A549 (cell line): Measurements from ENCODE around the gene FBXO21. TPM values are rescaled to one million over a fixed set of nuclear protein-coding genes. Genes with fewer than 3 reads are reported as not detected.

ENCODE experiments used
- CBX2 ChIP-seq: fragments of 200-600 bp; sonication (generic); IDR thresholded peaks from 2 replicates; pipeline ENCODE4 v1.6.1; 2016; ENCODE audit warnings: low read depth, mild to moderate bottlenecking, borderline replicate concordance
- CHD2 ChIP-seq: fragments of 150-350 bp; IDR thresholded peaks from 2 replicates; pipeline ENCODE4 v1.6.1; 2014; ENCODE audit warnings: low read length; ENCODE audit not compliant: partially characterized antibody
- CHD4 ChIP-seq: fragments of 200-600 bp; sonication (generic); IDR thresholded peaks from 2 replicates; pipeline ENCODE4 v1.6.1; 2016; ENCODE audit warnings: antibody characterized with exemption, mild to moderate bottlenecking, borderline replicate concordance
- EHMT2 ChIP-seq: fragments of 200-600 bp; sonication (generic); IDR thresholded peaks from 2 replicates; pipeline ENCODE4 v1.6.1; 2016; ENCODE audit warnings: antibody characterized with exemption, low read depth, mild to moderate bottlenecking, moderate library complexity
- ESRRA ChIP-seq: fragments of 150-350 bp; IDR thresholded peaks from 2 replicates; pipeline ENCODE4 v1.6.1; 2014; ENCODE audit warnings: mild to moderate bottlenecking, low read length, borderline replicate concordance
- FOSL2 ChIP-seq, 2 experiments: fragments of 450-650 bp in 1 of 2; fragments of >200 bp in 1 of 2; sonication (Bioruptor Twin) in 1 of 2; formaldehyde crosslinking; IDR thresholded peaks; 2 replicates each; pipeline versions ENCODE4 v1.5.0 to v1.6.1; 2016 to 2020; ENCODE audit warnings: mild to moderate bottlenecking in 1 of 2, moderate library complexity in 1 of 2
- FOXS1 ChIP-seq: fragments of 250-450 bp; sonication (Bioruptor Pico); IDR thresholded peaks from 2 replicates; pipeline ENCODE4 v1.5.0; 2020; ENCODE audit warnings: mild to moderate bottlenecking, moderate library complexity
- GATA3 ChIP-seq: IDR thresholded peaks from 2 replicates; pipeline ENCODE4 v1.6.1; 2012; ENCODE audit warnings: borderline replicate concordance
- HEYL ChIP-seq: fragments of 250-450 bp; sonication (Bioruptor Pico); IDR thresholded peaks from 2 replicates; pipeline ENCODE4 v1.8.0; 2021; ENCODE audit warnings: mild to moderate bottlenecking, moderate library complexity
- HOXA7 ChIP-seq: fragments of 250-450 bp; sonication (Bioruptor Pico); IDR thresholded peaks from 2 replicates; pipeline ENCODE4 v1.5.0; 2020; ENCODE audit warnings: mild to moderate bottlenecking, moderate library complexity
- JUN ChIP-seq, 2 experiments: fragments of >200 bp; sonication (Bioruptor Twin); formaldehyde crosslinking; IDR thresholded peaks; 2 replicates in 1 of 2; 3 replicates in 1 of 2; pipeline ENCODE4 v1.6.1; 2016 to 2017
- KDM1A ChIP-seq: fragments of 200-600 bp; sonication (generic); IDR thresholded peaks from 2 replicates; pipeline ENCODE4 v1.6.1; 2016; ENCODE audit warnings: low read depth, mild to moderate bottlenecking
- MAFK ChIP-seq: fragments of 450-650 bp; IDR thresholded peaks from 2 replicates; pipeline ENCODE4 v1.6.1; 2014; ENCODE audit not compliant: partially characterized antibody
- MAZ ChIP-seq: fragments of 150-350 bp; IDR thresholded peaks from 2 replicates; pipeline ENCODE4 v1.6.1; 2014; ENCODE audit warnings: antibody characterized with exemption, low read depth, low read length, borderline replicate concordance
- MYC ChIP-seq: IDR thresholded peaks from 2 replicates; pipeline ENCODE4 v1.6.1; 2012; ENCODE audit warnings: mild to moderate bottlenecking, inconsistent platforms, low read length, improper control_type of control experiment, borderline replicate concordance
- NFE2L2 ChIP-seq: fragments of 150-350 bp; conservative IDR thresholded peaks from 2 replicates; pipeline ENCODE4 v1.6.1; 2014; ENCODE audit warnings: low read length
- NPAS2 ChIP-seq: fragments of 250-450 bp; sonication (Bioruptor Pico); IDR thresholded peaks from 2 replicates; pipeline ENCODE4 v1.8.0; 2022; ENCODE audit warnings: mild to moderate bottlenecking, moderate library complexity, borderline replicate concordance
- NR3C1 ChIP-seq: fragments of >200 bp; sonication (Bioruptor Twin); formaldehyde crosslinking; IDR thresholded peaks from 3 replicates; pipeline ENCODE4 v1.6.1; 2017
- PHF8 ChIP-seq: fragments of 200-600 bp; sonication (generic); IDR thresholded peaks from 2 replicates; pipeline ENCODE4 v1.6.1; 2016; ENCODE audit warnings: low read depth, mild to moderate bottlenecking, antibody characterized with exemption, moderate library complexity, borderline replicate concordance
- POLR2AphosphoS2 ChIP-seq: conservative IDR thresholded peaks from 2 replicates; pipeline ENCODE4 v1.6.1; 2012; ENCODE audit warnings: low read length, improper control_type of control experiment, inconsistent platforms
- RARB ChIP-seq: fragments of 250-450 bp; sonication (Bioruptor Pico); IDR thresholded peaks from 2 replicates; pipeline ENCODE4 v1.8.0; 2021; ENCODE audit warnings: mild to moderate bottlenecking, moderate library complexity
- SMC3 ChIP-seq: fragments of >200 bp; sonication (Bioruptor Twin); formaldehyde crosslinking; IDR thresholded peaks from 3 replicates; pipeline ENCODE4 v1.6.1; 2018; ENCODE audit warnings: inconsistent platforms
- SREBF2 ChIP-seq: fragments of 450-650 bp; IDR thresholded peaks from 2 replicates; pipeline ENCODE4 v1.6.1; 2014; ENCODE audit warnings: mild to moderate bottlenecking, moderate library complexity
- TP53 ChIP-seq: fragments of 250-450 bp; sonication (Bioruptor Pico); IDR thresholded peaks from 2 replicates; pipeline ENCODE4 v1.5.0; 2021; ENCODE audit warnings: mild to moderate bottlenecking, moderate library complexity
- ZNF302 ChIP-seq: fragments of 250-450 bp; sonication (Bioruptor Pico); IDR thresholded peaks from 2 replicates; pipeline ENCODE4 v1.9.0; 2021; ENCODE audit warnings: inconsistent platforms, mild to moderate bottlenecking, moderate library complexity
- ZSCAN20 ChIP-seq: fragments of 250-450 bp; sonication (Bioruptor Pico); IDR thresholded peaks from 2 replicates; pipeline ENCODE4 v1.8.0; 2022; ENCODE audit warnings: mild to moderate bottlenecking, moderate library complexity
- polyA plus RNA-seq, 4 experiments: library from polyadenylated mRNA; depleted of rRNA in 3 of 4; stranded (reverse); fragments of >200 nt; fragmentation: RNase III in 1 of 4; extraction: RNeasy Plus Mini Kit Qiagen cat#74134 plus additional on column Dnase treatment in 1 of 4; gene quantifications; 2 replicates in 3 of 4; 3 replicates in 1 of 4; pipeline ENCODE4 v1.2.3, GENCODE V29; 2011 to 2017
- TF ChIP-seq, protein P1 (sequence below): IDR thresholded peaks from 2 replicates; pipeline ENCODE4 v1.6.1; 2012
- TF ChIP-seq, protein P2 (sequence below): fragments of >200 bp; sonication (Bioruptor Twin); formaldehyde crosslinking; IDR thresholded peaks from 3 replicates; pipeline ENCODE4 v1.5.1; 2016
- TF ChIP-seq, protein P3 (sequence below): IDR thresholded peaks from 2 replicates; pipeline ENCODE4 v1.6.1; 2012; ENCODE audit warnings: low read depth, borderline replicate concordance
- TF ChIP-seq, protein P4 (sequence below): fragments of 250-450 bp; sonication (Bioruptor Pico); IDR thresholded peaks from 2 replicates; pipeline ENCODE4 v1.5.0; 2020; ENCODE audit warnings: low read depth, mild to moderate bottlenecking, moderate library complexity
- TF ChIP-seq, protein P5 (sequence below): fragments of 250-450 bp; sonication (Bioruptor Pico); IDR thresholded peaks from 2 replicates; pipeline ENCODE4 v1.5.0; 2021; ENCODE audit warnings: mild to moderate bottlenecking, moderate library complexity, borderline replicate concordance
- TF ChIP-seq, protein P6 (sequence below): fragments of 450-650 bp; IDR thresholded peaks from 2 replicates; pipeline ENCODE4 v1.6.1; 2014; ENCODE audit warnings: antibody characterized with exemption
- TF ChIP-seq, protein P7 (sequence below): fragments of >200 bp; sonication (Bioruptor Twin); formaldehyde crosslinking; IDR thresholded peaks from 3 replicates; pipeline ENCODE4 v1.6.1; 2016

The FBXO21 gene
- polyA plus RNA-seq, 2 of the 4 experiments (the other 2 are of a cell fraction), result 33.2 to 62.4 TPM

DNA sequence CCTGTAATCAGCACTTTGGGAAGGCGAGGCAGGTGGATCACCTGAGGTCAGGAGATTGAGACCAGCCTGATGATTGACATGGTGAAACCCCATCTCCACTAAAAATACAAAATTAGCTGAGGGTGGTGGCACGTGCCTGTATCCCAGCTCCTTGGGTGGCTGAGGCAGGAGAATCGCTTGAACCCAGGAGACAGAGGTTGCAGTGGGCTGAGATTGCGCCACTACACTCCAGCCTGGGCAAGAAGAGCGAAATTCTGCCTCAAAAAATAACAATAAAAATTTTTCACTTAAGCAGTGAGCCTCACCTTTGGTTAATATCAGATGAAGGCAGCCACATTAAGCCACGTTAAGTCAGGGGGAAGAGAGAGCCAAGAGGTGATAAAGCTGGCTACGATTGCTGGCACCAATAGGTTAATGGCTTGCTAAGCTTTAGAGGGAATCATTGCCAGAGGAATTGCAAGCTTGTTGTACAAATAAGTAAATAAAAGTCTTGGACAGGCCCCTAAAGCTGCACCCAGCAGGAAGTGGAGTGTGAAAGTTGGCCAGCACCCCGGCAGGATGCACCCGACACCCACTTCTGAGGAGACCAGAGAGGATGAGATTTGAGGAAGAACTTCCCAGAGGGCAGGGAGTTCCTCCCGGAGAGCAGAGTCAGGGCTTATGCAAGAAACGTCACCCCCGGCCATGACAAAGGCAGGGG, 49.7 kb downstream of the FBXO21 start (continued):
- TF ChIP-seq, protein P1, sequence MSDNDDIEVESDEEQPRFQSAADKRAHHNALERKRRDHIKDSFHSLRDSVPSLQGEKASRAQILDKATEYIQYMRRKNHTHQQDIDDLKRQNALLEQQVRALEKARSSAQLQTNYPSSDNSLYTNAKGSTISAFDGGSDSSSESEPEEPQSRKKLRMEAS, result peak; percentile 69
- TF ChIP-seq ZSCAN20 (CRISPR knock-in tag) (peak; percentile 34; the same call in 1 of the 2 replicates), CHD2 (no peak), MAFK (peak; percentile 64), NFE2L2 (no peak), SREBF2 (no peak), JUN (IDR thresholded peaks at IDR 0.05) (peak; percentile 79 to 85; a peak in 3 of 5 replicates), KDM1A (no peak), RARB (peak; percentile 56; the same call in 1 of the 2 replicates), HEYL (no peak), CBX2 (no peak), GATA3 (peak; percentile 80), FOSL2 (IDR thresholded peaks at IDR 0.05) (no peak), FOSL2 (CRISPR knock-in tag; IDR thresholded peaks at IDR 0.05) (peak; percentile 23; the same call in 1 of the 2 replicates), TP53 (no peak), NR3C1 (no peak), ESRRA (no peak), NPAS2 (CRISPR knock-in tag) (no peak), CHD4 (no peak), HOXA7 (peak; percentile 9; the same call in 1 of the 2 replicates), PHF8 (no peak), POLR2AphosphoS2 (no peak), MAZ (no peak), ZNF302 (CRISPR knock-in tag) (no peak), MYC (no peak), EHMT2 (no peak), SMC3 (no peak), FOXS1 (CRISPR knock-in tag) (peak; percentile 44; the same call in 1 of the 2 replicates)
- TF ChIP-seq, protein P2, sequence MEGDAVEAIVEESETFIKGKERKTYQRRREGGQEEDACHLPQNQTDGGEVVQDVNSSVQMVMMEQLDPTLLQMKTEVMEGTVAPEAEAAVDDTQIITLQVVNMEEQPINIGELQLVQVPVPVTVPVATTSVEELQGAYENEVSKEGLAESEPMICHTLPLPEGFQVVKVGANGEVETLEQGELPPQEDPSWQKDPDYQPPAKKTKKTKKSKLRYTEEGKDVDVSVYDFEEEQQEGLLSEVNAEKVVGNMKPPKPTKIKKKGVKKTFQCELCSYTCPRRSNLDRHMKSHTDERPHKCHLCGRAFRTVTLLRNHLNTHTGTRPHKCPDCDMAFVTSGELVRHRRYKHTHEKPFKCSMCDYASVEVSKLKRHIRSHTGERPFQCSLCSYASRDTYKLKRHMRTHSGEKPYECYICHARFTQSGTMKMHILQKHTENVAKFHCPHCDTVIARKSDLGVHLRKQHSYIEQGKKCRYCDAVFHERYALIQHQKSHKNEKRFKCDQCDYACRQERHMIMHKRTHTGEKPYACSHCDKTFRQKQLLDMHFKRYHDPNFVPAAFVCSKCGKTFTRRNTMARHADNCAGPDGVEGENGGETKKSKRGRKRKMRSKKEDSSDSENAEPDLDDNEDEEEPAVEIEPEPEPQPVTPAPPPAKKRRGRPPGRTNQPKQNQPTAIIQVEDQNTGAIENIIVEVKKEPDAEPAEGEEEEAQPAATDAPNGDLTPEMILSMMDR, result no peak
- TF ChIP-seq, protein P3, sequence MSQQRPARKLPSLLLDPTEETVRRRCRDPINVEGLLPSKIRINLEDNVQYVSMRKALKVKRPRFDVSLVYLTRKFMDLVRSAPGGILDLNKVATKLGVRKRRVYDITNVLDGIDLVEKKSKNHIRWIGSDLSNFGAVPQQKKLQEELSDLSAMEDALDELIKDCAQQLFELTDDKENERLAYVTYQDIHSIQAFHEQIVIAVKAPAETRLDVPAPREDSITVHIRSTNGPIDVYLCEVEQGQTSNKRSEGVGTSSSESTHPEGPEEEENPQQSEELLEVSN, result peak; percentile 44; the same call in 1 of the 2 replicates
- TF ChIP-seq, protein P4, sequence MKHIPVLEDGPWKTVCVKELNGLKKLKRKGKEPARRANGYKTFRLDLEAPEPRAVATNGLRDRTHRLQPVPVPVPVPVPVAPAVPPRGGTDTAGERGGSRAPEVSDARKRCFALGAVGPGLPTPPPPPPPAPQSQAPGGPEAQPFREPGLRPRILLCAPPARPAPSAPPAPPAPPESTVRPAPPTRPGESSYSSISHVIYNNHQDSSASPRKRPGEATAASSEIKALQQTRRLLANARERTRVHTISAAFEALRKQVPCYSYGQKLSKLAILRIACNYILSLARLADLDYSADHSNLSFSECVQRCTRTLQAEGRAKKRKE (CRISPR knock-in tag), result peak; percentile 49
- TF ChIP-seq, protein P5, sequence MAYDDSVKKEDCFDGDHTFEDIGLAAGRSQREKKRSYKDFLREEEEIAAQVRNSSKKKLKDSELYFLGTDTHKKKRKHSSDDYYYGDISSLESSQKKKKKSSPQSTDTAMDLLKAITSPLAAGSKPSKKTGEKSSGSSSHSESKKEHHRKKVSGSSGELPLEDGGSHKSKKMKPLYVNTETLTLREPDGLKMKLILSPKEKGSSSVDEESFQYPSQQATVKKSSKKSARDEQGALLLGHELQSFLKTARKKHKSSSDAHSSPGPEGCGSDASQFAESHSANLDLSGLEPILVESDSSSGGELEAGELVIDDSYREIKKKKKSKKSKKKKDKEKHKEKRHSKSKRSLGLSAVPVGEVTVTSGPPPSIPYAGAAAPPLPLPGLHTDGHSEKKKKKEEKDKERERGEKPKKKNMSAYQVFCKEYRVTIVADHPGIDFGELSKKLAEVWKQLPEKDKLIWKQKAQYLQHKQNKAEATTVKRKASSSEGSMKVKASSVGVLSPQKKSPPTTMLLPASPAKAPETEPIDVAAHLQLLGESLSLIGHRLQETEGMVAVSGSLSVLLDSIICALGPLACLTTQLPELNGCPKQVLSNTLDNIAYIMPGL, result no peak
- TF ChIP-seq, protein P6, sequence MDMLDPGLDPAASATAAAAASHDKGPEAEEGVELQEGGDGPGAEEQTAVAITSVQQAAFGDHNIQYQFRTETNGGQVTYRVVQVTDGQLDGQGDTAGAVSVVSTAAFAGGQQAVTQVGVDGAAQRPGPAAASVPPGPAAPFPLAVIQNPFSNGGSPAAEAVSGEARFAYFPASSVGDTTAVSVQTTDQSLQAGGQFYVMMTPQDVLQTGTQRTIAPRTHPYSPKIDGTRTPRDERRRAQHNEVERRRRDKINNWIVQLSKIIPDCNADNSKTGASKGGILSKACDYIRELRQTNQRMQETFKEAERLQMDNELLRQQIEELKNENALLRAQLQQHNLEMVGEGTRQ, result no peak
- TF ChIP-seq, protein P7, sequence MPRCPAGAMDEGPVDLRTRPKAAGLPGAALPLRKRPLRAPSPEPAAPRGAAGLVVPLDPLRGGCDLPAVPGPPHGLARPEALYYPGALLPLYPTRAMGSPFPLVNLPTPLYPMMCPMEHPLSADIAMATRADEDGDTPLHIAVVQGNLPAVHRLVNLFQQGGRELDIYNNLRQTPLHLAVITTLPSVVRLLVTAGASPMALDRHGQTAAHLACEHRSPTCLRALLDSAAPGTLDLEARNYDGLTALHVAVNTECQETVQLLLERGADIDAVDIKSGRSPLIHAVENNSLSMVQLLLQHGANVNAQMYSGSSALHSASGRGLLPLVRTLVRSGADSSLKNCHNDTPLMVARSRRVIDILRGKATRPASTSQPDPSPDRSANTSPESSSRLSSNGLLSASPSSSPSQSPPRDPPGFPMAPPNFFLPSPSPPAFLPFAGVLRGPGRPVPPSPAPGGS, result peak; percentile 65; the same call in 1 of the 3 replicates
